Erythroblast (primary cell): ENCODE results near the gene ZC2HC1B.
"Not testable (repeated sequence)": the region's sequence is repeated elsewhere in the genome, so short reads cannot be mapped to it uniquely, and the experiment has no call there.

Experiments used
- DNase-seq, 2 experiments: peaks; one replicate each; lab custom pipeline; 2025; lab: John Stamatoyannopoulos, UW
- GATA1 ChIP-seq: IDR thresholded peaks from 2 replicates; pipeline ENCODE4 v1.6.1; 2011; ENCODE audit warnings: low read depth, mild to moderate bottlenecking, control low read depth, low read length, moderate library complexity
- POLR2A ChIP-seq: IDR thresholded peaks from 2 replicates; pipeline ENCODE4 v1.6.1; 2011; ENCODE audit warnings: mild to moderate bottlenecking, low read length

Gene ZC2HC1B

DNA sequence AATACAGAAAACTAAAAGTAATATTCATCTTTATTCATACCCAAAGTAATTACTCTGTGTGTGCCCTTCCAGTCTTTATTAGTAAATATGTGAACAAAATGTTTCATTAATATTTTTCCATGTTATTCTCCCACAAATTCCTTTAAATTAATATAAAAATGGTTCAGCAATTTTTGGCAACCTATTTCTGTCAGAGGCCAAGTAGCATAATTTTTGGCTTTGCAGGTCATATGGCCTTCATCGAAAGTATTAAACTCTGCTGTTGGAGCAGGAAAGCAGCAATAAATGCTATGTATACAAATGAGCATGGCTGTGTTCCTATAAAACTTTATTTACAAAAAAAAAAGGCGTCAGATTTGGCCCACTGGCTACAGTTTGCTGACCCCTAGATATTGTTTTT is 16.1 kb downstream of the ZC2HC1B start:
- TF ChIP-seq GATA1 (no peak), POLR2A (no peak)
- DNase-seq, result no peak

DNA sequence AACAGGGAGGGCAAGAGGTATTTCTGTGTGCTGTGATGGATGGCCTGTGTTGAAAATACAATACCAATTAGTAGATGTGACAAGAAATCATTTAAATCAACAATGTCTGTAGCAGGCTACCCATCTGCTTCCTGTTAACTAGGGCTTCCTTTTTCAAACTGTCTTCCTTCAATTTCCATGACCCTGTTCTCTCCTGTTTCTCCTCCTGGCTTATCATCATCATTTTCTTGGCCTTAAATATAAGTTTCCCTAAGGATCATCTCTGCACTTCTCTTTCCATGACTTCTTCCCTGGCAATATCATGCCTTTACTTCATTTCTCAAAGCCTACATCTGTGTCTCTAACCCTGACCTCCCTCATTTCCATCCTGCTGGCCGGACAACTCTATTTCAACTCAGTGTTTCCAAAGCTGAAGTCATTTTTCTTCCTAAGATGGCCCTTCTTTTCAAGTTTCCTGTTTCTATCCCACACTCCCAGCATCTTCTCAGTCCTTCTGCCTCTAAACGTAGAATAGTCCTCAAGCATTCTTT is 18.2 kb downstream of the ZC2HC1B start:
- no peak for TF ChIP-seq GATA1
- TF ChIP-seq POLR2A, result no peak

DNA sequence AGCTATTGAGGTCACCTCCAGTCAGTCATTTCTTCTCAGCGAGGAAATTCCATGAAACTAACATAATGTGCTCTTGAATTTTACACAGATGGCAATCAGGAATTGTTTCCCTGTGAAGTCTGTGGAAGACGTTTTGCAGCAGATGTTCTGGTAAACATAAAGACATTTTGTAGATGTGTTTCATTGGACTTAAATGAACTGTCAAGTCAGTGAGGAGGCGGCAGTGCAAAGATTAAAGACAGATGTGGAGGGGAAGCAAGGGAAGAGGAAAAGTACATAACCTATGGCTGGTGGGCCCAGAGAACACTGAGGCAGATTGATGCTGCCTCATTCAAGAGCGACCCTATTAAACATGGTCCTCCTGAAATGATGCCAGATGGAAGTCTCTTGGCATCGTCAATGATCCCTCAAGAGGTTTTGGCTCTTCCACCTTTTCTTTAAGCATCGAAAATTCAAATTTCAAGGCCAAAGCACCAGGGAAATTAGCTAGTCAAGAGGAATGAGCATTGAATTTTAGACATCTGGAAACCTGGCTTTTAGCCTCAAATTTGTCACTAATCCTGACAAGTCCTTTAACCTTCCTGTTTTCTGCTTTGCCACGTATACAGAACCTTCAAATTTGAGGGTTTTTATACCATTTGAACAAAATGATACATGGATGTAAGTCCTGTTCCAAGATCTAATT is 20.1 kb downstream of the ZC2HC1B start:
- TF ChIP-seq GATA1 (no peak), POLR2A (no peak)
- no peak for DNase-seq

More for the DNA sequence above, 18.2 kb downstream of the ZC2HC1B start:
- no peak for DNase-seq

DNA sequence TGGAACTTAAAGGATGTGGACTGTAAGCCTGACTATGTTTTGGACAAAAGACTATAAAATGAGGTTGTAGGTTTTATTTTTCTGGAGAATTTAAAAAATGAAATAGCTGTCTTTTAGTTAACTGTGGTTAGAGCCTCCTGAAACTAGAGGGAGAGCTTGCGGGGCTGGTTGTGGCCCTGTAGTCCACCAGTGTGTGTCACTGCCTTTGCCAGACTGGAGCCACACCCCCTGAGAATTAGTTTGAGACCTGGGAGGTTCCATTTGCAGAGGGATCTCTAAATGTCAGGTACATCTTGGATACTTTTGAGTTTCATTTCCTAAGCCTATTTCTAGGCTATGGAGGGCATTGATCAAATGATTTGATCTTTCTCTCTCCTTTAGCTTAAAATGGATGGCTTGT is 20.8 kb downstream of the ZC2HC1B start:
- DNase-seq, result no peak

DNA sequence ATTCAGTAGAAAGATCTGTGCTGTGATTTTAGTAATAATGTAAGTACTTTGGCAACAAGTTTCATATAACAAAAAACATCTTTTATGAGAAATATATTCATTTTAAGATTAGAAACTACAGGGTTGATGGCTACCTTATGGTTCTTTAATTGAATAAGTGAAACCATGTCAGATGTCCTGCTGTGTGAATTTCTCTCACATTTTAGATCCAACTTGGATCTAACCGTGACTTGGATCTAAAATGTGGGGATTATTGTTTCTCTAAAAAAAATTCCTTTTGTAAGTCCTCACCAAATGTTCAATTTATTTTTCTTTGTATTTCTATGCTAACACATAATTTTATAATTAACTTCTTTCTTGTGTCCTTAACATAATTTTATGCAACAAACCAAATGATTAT is 30.4 kb downstream of the ZC2HC1B start:
- no peak for TF ChIP-seq POLR2A
- no peak for TF ChIP-seq GATA1
- no peak for DNase-seq

More for the DNA sequence above, 20.8 kb downstream of the ZC2HC1B start:
- no peak for TF ChIP-seq POLR2A
- no peak for TF ChIP-seq GATA1

DNA sequence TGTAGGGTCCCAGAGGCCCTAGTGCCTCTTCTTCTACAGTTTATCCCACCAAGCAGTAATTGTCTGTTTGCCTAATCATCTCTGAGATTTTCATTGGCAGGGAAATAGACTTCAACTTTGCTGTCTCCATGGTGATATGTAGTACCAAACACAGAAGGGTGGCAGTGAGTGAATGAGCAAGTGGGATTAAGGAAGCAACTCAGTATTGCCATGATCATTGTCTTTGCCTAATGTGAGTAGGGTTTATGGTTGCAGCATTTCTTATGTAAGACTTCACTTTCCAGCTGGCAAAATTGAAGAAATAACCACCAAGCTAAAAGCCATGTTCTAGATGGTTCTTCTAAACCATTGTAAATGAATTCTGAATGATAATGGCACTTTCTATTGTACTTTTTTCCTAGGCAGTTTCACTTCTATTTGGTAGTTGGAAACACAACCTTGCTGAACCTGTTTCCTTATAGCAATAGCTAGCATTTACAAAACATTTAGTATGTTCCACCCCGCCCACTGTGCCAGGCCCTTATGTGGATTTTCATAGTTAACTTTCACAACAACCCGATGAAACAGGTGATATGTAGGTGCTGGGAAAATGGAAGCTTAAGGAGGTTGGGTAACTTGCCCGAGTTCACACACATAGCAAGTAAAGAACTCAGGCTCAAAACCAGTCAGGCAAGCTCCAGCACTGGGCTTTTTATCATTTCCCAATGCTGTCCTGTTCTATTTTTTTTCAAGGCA is 32.0 kb downstream of the ZC2HC1B start:
- TF ChIP-seq GATA1 (no peak), POLR2A (no peak)
- DNase-seq, result no peak

DNA sequence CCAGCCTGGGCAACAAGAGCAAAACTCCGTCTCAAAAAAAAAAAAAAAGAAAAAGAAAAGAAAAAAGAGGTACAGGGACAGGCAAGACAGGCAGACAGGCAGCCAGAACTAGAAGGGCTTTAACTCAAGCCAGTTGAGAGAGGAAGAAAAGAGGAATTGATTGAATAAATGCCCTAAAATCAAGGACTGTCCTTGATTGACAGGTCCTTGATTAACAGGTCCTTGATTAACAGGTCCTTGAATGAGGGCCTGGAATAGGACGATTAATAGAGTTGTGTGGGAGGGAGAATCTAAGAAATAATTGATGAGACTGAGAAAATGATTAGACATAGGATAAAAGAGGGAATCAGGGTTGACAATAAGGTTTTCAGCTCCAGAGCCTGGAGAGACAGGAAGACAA is 36.1 kb downstream of the ZC2HC1B start:
- no peak for TF ChIP-seq POLR2A
- no peak for DNase-seq

DNA sequence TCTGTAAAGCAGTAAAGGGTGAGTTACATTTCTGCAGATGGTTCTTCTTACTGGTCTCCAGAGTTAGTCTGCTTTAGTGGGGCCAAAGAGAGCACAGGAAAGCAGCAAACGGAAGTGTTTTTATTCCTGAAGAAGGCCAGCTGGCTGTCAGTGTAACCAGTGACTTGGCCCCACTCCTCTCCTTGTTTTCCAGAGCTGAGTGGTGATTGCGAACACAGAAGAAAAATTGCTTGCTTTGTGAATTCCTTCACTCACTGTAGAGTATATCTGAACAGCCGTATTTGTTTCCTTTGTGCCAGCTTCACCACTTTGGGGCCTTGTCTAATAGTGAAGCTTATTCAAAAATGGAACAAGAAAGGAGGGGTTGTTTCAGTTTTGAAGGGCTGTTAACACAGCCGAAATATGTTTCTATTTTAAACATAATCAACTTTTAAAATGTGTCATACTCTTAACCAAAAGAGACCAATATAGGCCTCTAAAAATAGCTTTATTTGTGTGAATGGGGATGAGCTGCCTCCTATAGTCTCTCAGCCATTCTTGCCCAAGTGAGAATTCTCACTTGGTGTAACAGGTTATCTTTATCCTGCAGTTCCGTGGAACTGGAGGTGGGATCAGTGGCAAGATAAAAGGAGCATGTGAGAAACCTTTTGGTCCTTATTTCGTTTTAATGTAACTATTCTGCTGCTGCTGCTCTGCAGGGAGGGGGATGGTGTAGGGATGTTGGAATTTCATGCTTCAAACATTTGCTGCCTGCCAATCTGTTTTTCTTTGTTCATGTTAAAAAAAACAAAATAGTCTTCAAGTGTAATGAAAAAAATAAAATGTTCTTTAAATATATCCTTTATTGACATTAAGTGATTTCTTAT is 37.8 kb downstream of the ZC2HC1B start:
- no peak for TF ChIP-seq GATA1
- no peak for TF ChIP-seq POLR2A
- DNase-seq, result no peak

DNA sequence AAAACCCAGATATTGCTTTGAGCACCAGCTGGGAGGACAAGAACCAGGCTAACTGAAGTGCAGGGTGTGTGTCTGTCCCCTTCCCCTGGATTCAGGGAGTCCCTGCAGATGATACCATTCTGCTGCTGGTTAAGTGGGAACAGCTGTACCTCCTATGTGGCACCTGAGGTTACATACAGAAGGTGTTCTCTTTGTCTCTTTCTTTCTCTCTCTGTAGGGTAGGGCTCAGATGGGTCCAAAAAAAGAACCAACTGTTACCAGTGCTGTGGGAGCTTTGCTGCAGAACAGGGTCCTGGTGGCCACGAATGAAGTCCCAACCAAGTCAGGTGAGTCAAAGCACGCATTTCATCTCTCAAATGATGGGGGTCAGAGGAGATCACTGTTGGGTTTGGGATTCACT is 38.6 kb downstream of the ZC2HC1B start:
- DNase-seq, result no peak
- no peak for TF ChIP-seq POLR2A
- TF ChIP-seq GATA1, result no peak

DNA sequence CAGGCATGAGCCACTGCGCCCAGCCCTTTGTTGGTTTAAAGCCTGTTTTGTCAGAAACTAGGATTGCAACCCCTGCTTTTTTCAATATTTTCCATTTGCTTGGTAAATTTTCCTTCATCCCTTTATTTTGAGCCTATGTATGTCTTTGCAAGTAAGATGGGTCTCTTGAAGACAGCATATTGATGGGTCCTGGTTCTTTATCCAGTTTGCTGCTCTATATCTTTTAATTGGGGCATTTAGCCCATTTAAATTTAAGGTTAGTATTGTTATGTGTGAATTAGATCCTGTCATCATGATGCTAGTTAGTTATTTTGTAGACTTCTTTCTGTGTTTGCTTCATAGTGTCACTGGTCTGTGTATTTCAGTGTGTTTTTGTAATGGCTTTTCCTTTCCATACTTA is 46.8 kb downstream of the ZC2HC1B start:
- no peak for DNase-seq
- TF ChIP-seq GATA1 (no peak), POLR2A (no peak)

DNA sequence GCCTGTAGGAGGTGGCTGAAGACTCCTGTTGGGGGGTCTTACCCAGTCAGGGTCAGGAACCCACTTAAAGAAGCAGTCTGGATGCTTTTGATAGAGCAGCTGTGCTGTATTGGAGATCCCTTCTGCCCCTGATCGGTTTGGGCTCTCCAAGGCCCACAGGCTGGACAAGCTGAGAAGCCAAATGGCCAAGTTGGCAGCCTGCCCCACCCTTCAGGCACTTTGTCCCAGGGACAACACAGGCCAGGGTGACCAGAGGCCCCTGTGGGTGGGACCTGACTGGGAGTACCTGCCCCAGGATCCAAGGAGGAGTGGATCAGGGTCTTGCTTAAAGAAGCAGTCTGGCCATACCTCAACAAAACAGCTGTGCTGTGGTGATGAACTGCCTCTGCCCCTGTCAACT is 48.4 kb downstream of the ZC2HC1B start:
- no peak for DNase-seq

DNA sequence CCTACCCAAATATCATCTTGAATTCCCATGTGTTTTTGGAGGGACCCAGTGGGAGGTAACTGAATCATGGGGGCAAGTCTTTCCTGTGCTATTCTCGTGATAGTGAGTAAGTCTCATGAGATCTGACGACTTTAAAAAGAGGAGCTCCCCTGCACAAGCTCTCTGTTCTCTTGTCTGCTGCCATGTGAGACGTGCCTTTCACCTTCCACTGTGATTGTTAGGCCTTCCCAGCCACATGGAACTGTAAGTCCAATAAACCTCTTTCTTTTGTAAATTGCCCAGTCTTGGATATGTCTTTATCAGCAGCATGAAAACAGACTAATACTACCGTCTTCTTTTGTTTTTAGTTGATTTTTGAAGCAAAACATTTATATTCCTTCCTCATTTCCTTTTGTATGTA is 52.8 kb downstream of the ZC2HC1B start:
- not testable (repeated sequence) for DNase-seq

More for the DNA sequence above, 48.4 kb downstream of the ZC2HC1B start:
- TF ChIP-seq POLR2A, result no peak
- TF ChIP-seq GATA1, result no peak

DNA sequence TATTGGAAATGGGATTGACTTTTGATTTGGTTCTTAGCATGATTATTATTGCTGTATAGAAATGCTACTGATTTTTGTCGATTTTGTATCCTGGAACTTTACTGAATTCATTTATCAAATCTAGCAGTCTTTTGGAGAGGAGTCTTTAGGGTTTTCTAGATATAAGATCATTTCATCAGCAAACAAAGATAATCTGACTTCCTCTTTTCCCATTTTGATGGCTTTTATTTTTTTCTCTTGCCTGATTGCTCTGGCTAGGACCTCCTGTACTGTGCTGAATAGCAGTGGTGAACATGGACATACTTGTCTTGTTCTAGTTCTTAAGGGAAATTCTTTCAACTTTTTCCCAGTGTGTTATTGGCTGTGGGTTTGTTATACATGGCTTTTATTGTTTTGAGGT is 64.6 kb downstream of the ZC2HC1B start:
- DNase-seq, result no peak
- TF ChIP-seq GATA1, result no peak
- no peak for TF ChIP-seq POLR2A

DNA sequence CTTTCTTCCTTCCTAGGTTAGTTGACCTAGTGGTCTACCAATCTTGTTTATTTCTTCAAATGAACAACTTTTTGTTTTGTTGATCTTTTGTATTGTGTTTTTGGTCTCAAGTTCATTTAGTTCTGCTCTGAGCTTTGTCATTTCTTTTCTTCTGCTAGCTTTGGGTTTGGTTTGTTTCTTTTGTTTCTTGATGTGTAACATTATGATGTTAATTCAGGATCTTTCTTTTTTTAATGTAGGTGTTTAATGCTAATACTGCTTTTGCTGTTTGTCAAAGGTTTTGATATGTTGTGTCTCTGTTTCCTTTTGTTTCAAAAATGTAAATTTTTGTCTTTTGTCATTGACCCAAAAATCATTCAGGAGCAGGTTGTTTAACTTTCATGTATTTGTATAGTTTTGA is 65.7 kb downstream of the ZC2HC1B start:
- no peak for DNase-seq
- TF ChIP-seq GATA1 (no peak), POLR2A (no peak)
